ACC112 (cell line): Measurements from ENCODE around the gene UFSP2.

Experiments used
- H2AFZ ChIP-seq: fragments of 200-600 bp; sonication (generic); one replicate; pipeline ENCODE4 v1.6.0; 2017; ENCODE audit warnings: antibody characterized with exemption, low read length; ENCODE audit not compliant: unreplicated experiment
- H3K27ac ChIP-seq: fragments of 200-600 bp; sonication (generic); 2 replicates; pipeline ENCODE4 v1.5.1; 2014; ENCODE audit warnings: low read depth, mild to moderate bottlenecking, antibody characterized with exemption, low read length, moderate library complexity
- H3K27me3 ChIP-seq: fragments of 200-600 bp; sonication (generic); 2 replicates; pipeline ENCODE4 v1.6.1; 2014; ENCODE audit warnings: mild to moderate bottlenecking, antibody characterized with exemption, low read length, moderate library complexity, mixed read lengths; ENCODE audit not compliant: insufficient read depth
- H3K36me3 ChIP-seq: fragments of 200-600 bp; sonication (generic); 2 replicates; pipeline ENCODE4 v1.6.1; 2016; ENCODE audit warnings: mild to moderate bottlenecking, antibody characterized with exemption, low read length, moderate library complexity, mixed read lengths; ENCODE audit not compliant: insufficient read depth
- H3K4me1 ChIP-seq: fragments of 200-600 bp; sonication (generic); one replicate; pipeline ENCODE4 v1.6.1; 2016; ENCODE audit warnings: low read length, mixed read lengths; ENCODE audit not compliant: insufficient read depth, unreplicated experiment, control insufficient read depth
- H3K4me3 ChIP-seq: fragments of 200-600 bp; sonication (generic); 2 replicates; pipeline ENCODE4 v1.5.1; 2014; ENCODE audit warnings: mild to moderate bottlenecking, low read depth, low read length
- H3K79me2 ChIP-seq: fragments of 200-600 bp; sonication (generic); one replicate; pipeline ENCODE4 v1.6.0; 2016; ENCODE audit warnings: low read length; ENCODE audit not compliant: control insufficient read depth, unreplicated experiment, insufficient read depth

The UFSP2 gene

GRCh38 chr4:185383451-185383850 is 42.3 kb downstream of the UFSP2 start:
- H3K4me3 ChIP-seq, result no peak overlapping the region
- H2AFZ ChIP-seq, result no peak overlapping the region
- no peaks in the 10 kb centered on the region for H3K27me3 ChIP-seq
- H3K79me2 ChIP-seq, result no peaks in the 10 kb centered on the region
- H3K27ac ChIP-seq, result no peak overlapping the region
- H3K36me3 ChIP-seq, result peaks cover 4% of the 10 kb centered on the region; the same call in 1 of the 2 replicates
- H3K4me1 ChIP-seq, result peaks cover 4% of the 10 kb centered on the region

- Histone ChIP-seq H3K4me1 (peaks cover 4% of the 10 kb centered on the region), H3K27me3 (no peaks in the 10 kb centered on the region), H3K27ac (no peak overlapping the region)
Observed at GRCh38 chr4:185382754-185383153, 43.0 kb downstream of the UFSP2 start.

GRCh38 chr4:185381288-185382196 is 44.2 kb downstream of the UFSP2 start:
- H3K27ac ChIP-seq, result no peak overlapping the region
- no peak overlapping the region for H2AFZ ChIP-seq
- peaks cover 4% of the 10 kb centered on the region for H3K4me1 ChIP-seq
- H3K79me2 ChIP-seq, result no peaks in the 10 kb centered on the region
- H3K4me3 ChIP-seq, result no peak overlapping the region
- H3K27me3 ChIP-seq, result no peaks in the 10 kb centered on the region
- peaks cover 4% of the 10 kb centered on the region; the same call in 1 of the 2 replicates for H3K36me3 ChIP-seq

More at GRCh38 chr4:185382754-185383153, 43.0 kb downstream of the UFSP2 start:
- H3K36me3 ChIP-seq, result peaks cover 4% of the 10 kb centered on the region; the same call in 1 of the 2 replicates
- no peaks in the 10 kb centered on the region for H3K79me2 ChIP-seq
- no peak overlapping the region for H3K4me3 ChIP-seq
- no peak overlapping the region for H2AFZ ChIP-seq

- H3K36me3 ChIP-seq, result peaks cover 4% of the 10 kb centered on the region; the same call in 1 of the 2 replicates
Observed at GRCh38 chr4:185380320-185380719, 45.4 kb downstream of the UFSP2 start.

DNA sequence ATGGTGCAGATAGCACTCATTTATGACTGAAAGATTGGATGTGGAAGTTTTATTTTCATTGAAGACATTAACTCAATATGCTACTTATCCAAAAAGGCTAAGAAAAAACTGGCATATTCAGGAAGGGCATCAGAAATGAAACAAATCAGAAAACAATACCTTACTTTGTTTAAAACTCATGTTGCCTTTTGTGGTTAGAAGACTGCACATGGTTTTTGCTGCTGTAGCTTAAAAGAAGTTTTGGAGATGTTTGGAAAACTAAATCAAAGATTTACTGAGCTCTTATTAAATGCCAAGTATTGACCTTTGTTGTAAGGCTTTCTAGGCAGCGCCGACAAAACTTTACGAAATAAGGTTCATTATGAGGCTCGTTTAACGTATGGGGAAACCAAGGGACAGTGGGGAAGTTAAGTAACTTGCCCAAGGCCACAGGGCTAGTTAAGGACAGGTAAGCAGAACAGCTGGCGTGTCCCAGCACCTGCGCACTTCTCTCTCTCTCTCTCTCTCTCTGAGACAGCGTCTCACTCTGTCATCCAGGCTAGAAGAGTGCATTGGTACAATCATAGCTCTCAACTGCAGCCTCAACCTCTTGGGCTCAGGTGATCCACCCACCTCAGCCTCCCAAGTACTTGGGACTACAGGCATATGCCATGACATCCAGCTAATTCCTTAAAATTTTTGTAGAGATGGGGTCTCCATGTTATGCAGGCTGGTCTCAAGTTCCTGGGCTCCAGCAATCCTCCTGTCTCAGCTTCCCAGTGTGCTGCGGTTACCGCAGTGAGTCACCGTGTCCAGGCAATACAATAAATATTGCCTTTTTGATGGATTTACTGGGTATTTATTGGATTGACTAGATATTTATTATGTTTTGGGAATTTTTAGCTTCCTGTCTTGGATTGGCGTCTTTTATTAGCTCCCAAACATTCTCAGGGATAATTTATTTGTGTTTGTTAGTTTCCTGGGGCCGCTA is 46.2 kb downstream of the UFSP2 start:
- Histone ChIP-seq H3K4me1 (no peaks in the 10 kb centered on the region), H3K4me3 (no peak overlapping the region), H3K36me3 (peaks cover 7% of the 10 kb centered on the region; the same call in 1 of the 2 replicates), H3K27ac (no peak overlapping the region), H2AFZ (no peak overlapping the region), H3K79me2 (no peaks in the 10 kb centered on the region), H3K27me3 (no peaks in the 10 kb centered on the region)

More at GRCh38 chr4:185380320-185380719, 45.4 kb downstream of the UFSP2 start:
- no peak overlapping the region for H3K4me3 ChIP-seq
- no peaks in the 10 kb centered on the region for H3K27me3 ChIP-seq
- no peak overlapping the region for H3K27ac ChIP-seq
- no peaks in the 10 kb centered on the region for H3K79me2 ChIP-seq
- peaks cover 4% of the 10 kb centered on the region for H3K4me1 ChIP-seq
- H2AFZ ChIP-seq, result no peak overlapping the region

DNA sequence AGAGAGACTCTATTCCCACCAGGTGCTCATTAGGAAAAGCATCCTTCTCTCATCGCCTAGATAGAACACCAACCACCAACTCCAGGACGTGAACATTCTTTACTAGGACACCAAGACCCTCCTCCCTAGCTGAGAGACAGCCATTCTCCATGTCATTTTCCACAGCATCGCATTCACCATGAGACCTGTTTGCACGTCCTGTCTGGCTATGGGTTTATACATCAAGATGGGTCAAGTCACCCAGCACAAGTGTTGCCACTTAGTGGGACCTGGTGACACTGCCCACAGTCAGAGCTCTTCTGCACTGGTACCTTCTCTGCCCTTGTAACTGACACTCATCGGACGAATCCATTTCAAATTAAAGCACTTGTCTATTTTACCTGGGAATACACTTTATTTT is 47.5 kb downstream of the UFSP2 start:
- no peak overlapping the region for H2AFZ ChIP-seq
- no peak overlapping the region for H3K4me3 ChIP-seq
- peaks cover 7% of the 10 kb centered on the region; the same call in 1 of the 2 replicates for H3K36me3 ChIP-seq
- H3K27me3 ChIP-seq, result no peaks in the 10 kb centered on the region
- no peaks in the 10 kb centered on the region for H3K4me1 ChIP-seq
- no peak overlapping the region for H3K27ac ChIP-seq
- no peaks in the 10 kb centered on the region for H3K79me2 ChIP-seq

DNA sequence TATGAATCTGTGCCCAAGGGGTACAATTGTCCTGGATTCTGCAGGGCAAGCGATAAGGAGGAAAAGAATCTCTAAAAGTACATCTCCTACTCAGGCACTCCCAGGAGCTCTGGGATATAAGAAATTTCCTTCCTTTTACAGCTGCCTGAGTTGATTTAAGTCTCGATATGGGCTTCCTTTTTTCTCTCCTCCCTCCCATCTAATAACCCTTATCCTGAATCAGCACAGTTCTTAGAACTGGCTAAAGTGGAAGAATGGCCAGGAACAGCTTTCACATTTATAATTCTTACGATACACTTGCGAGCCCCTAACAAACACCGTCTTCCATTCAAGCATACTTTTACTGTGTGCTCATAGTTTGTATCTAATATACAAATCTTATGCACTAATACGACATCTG is 51.2 kb downstream of the UFSP2 start:
- H3K4me1 ChIP-seq, result no peaks in the 10 kb centered on the region
- peaks cover 8% of the 10 kb centered on the region; the same call in 1 of the 2 replicates for H3K36me3 ChIP-seq
- no peaks in the 10 kb centered on the region for H3K79me2 ChIP-seq
- no peak overlapping the region for H3K27ac ChIP-seq
- H3K27me3 ChIP-seq, result no peaks in the 10 kb centered on the region
- H2AFZ ChIP-seq, result no peak overlapping the region
- no peak overlapping the region for H3K4me3 ChIP-seq

GRCh38 chr4:185374027-185374426 is 51.7 kb downstream of the UFSP2 start:
- Histone ChIP-seq H3K27ac (no peak overlapping the region), H3K36me3 (peaks cover 8% of the 10 kb centered on the region; the same call in 1 of the 2 replicates), H3K79me2 (no peaks in the 10 kb centered on the region), H2AFZ (no peak overlapping the region), H3K4me1 (no peaks in the 10 kb centered on the region), H3K27me3 (no peaks in the 10 kb centered on the region), H3K4me3 (no peak overlapping the region)

GRCh38 chr4:185371702-185372101 is 54.1 kb downstream of the UFSP2 start:
- no peak overlapping the region for H3K27ac ChIP-seq
- H3K36me3 ChIP-seq, result peaks cover 8% of the 10 kb centered on the region; the same call in 1 of the 2 replicates
- no peaks in the 10 kb centered on the region for H3K4me1 ChIP-seq
- no peak overlapping the region for H3K4me3 ChIP-seq
- H3K27me3 ChIP-seq, result no peaks in the 10 kb centered on the region
- H2AFZ ChIP-seq, result no peak overlapping the region
- H3K79me2 ChIP-seq, result no peaks in the 10 kb centered on the region

- Histone ChIP-seq H3K36me3 (peaks cover 8% of the 10 kb centered on the region; the same call in 1 of the 2 replicates), H3K27me3 (no peaks in the 10 kb centered on the region), H3K27ac (no peak overlapping the region), H3K79me2 (no peaks in the 10 kb centered on the region), H2AFZ (no peak overlapping the region), H3K4me1 (no peaks in the 10 kb centered on the region), H3K4me3 (no peak overlapping the region)
Observed at GRCh38 chr4:185370268-185370949, 55.4 kb downstream of the UFSP2 start.
